Neuronal stem cell (in vitro differentiated cells): ENCODE data around the gene STT3B.

Experiments
- DNase-seq: peaks from one replicate; pipeline ENCODE4 v3.0.0-alpha.2; 2013; ENCODE audit warnings: low spot score
- H2AFZ ChIP-seq: one replicate; pipeline ENCODE4 v1.6.1; 2013; ENCODE audit warnings: mild to moderate bottlenecking, low read length, inconsistent platforms
- H2AK5ac ChIP-seq: 2 replicates; pipeline ENCODE4 v1.6.1; 2013; ENCODE audit warnings: low read depth, mild to moderate bottlenecking, inconsistent platforms, low read length, moderate library complexity, mixed read lengths
- H2BK120ac ChIP-seq: 2 replicates; pipeline ENCODE4 v1.6.1; 2013; ENCODE audit warnings: low read depth, mild to moderate bottlenecking, inconsistent platforms, low read length, moderate library complexity, mixed read lengths
- H2BK12ac ChIP-seq: one replicate; pipeline ENCODE4 v1.6.1; 2013; ENCODE audit warnings: low read length, inconsistent platforms
- H2BK15ac ChIP-seq: 2 replicates; pipeline ENCODE4 v1.6.1; 2013; ENCODE audit warnings: mild to moderate bottlenecking, low read length, inconsistent platforms, mixed read lengths
- H2BK5ac ChIP-seq: one replicate; pipeline ENCODE4 v1.6.1; 2013; ENCODE audit warnings: inconsistent platforms, mild to moderate bottlenecking, low read length, moderate library complexity
- H3K14ac ChIP-seq: one replicate; pipeline ENCODE4 v1.6.1; 2013; ENCODE audit warnings: low read length, inconsistent platforms
- H3K18ac ChIP-seq: 2 replicates; pipeline ENCODE4 v1.6.1; 2013; ENCODE audit warnings: low read length, inconsistent platforms
- H3K23ac ChIP-seq: 2 replicates; pipeline ENCODE4 v1.6.1; 2013; ENCODE audit warnings: low read depth, mild to moderate bottlenecking, mixed read lengths, low read length, inconsistent platforms; ENCODE audit not compliant: poor library complexity
- H3K27ac ChIP-seq: replicated peaks from 3 replicates; pipeline ENCODE4 v1.5.1; 2013; ENCODE audit warnings: low read length, inconsistent platforms
- H3K27me3 ChIP-seq, 3 experiments: 2 replicates each; pipeline ENCODE4 v1.6.1; 2013; ENCODE audit warnings: low read length in 3 of 3, mild to moderate bottlenecking in 2 of 3, inconsistent platforms in 1 of 3, low read depth in 1 of 3, mixed read lengths in 1 of 3, moderate library complexity in 1 of 3; ENCODE audit not compliant: control insufficient read depth in 3 of 3, insufficient read depth in 3 of 3
- H3K36me3 ChIP-seq, 2 donors: replicated peaks in 1 of 2; 2 replicates each; pipeline ENCODE4 v1.6.1; 2013; ENCODE audit warnings: low read length in 2 of 2; ENCODE audit not compliant: control insufficient read depth in 2 of 2, insufficient read depth in 2 of 2
- H3K4ac ChIP-seq: 2 replicates; pipeline ENCODE4 v1.6.1; 2013; ENCODE audit warnings: inconsistent platforms, mild to moderate bottlenecking, low read length, moderate library complexity
- H3K4me1 ChIP-seq, 2 donors: 1 replicate in 1 of 2; 2 replicates in 1 of 2; pipeline ENCODE4 v1.6.1; 2013; ENCODE audit warnings: low read length in 2 of 2, low read depth in 1 of 2; ENCODE audit not compliant: control insufficient read depth in 2 of 2, insufficient read depth in 1 of 2
- H3K4me2 ChIP-seq: one replicate; pipeline ENCODE4 v1.6.1; 2013; ENCODE audit warnings: mild to moderate bottlenecking, low read length, inconsistent platforms; ENCODE audit not compliant: insufficient read depth, poor library complexity, severe bottlenecking
- H3K4me3 ChIP-seq, 2 donors: 2 replicates each; pipeline ENCODE4 v1.5.1; 2013; ENCODE audit warnings: low read length in 2 of 2, mild to moderate bottlenecking in 2 of 2, inconsistent platforms in 1 of 2, moderate library complexity in 1 of 2
- H3K79me1 ChIP-seq: one replicate; pipeline ENCODE4 v1.6.1; 2013; ENCODE audit warnings: low read depth, mild to moderate bottlenecking, inconsistent platforms, low read length, moderate library complexity
- H3K9ac ChIP-seq: one replicate; pipeline ENCODE4 v1.6.1; 2013; ENCODE audit warnings: mild to moderate bottlenecking, low read depth, low read length, inconsistent platforms; ENCODE audit not compliant: poor library complexity
- H3K9me3 ChIP-seq, 2 donors: replicated peaks in 1 of 2; 2 replicates each; pipeline versions ENCODE3 to v1.6.1; 2013; ENCODE audit warnings: low read length in 2 of 2, mild to moderate bottlenecking in 2 of 2, inconsistent platforms in 1 of 2, low read depth in 1 of 2, mixed read lengths in 1 of 2, moderate library complexity in 1 of 2; ENCODE audit not compliant: control insufficient read depth in 2 of 2, insufficient read depth in 1 of 2
- H4K8ac ChIP-seq: one replicate; pipeline ENCODE4 v1.6.1; 2013; ENCODE audit warnings: low read depth, mild to moderate bottlenecking, inconsistent platforms, low read length, moderate library complexity
- H4K91ac ChIP-seq: one replicate; pipeline ENCODE4 v1.6.1; 2013; ENCODE audit warnings: low read length, low read depth, mild to moderate bottlenecking, inconsistent platforms; ENCODE audit not compliant: poor library complexity
- WGBS, 2 donors: extraction: QIAGEN DNeasy Blood & Tissue Kit; methylation state at CpG; one replicate each; pipeline ENCODE4 v1.1.7; 2013; ENCODE audit warnings: missing lambda C conversion rate in 2 of 2, mixed read lengths in 1 of 2; ENCODE audit not compliant: insufficient read length in 2 of 2, insufficient replicate concordance in 1 of 2; ENCODE audit errors: extremely low coverage in 2 of 2; 5-methylcytosine and 5-hydroxymethylcytosine counted together

Gene STT3B

DNA sequence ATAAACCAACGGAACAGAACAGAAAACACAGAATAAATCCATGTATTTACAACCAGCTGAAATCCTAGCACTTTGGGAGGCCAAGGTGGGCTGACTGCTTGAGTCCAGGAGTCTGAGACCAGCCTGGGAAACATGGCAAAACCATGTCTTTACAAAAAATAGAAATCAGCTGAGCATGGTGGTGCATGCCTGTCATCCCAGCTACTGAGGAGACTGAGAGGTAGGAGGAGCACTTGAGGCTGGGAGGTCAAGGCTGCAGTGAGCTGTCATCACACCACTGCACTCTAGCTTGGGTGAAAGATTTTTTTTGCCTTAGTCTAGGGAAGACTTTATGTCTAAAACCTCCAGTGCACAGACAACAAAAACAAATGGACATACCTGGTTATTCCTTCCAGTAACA lies 120.7 kb downstream of the STT3B start:
- no peak overlapping the region for H2BK15ac ChIP-seq
- H2BK5ac ChIP-seq, result no peak overlapping the region
- no peaks in the 10 kb centered on the region for H3K4me1 ChIP-seq
- H3K4ac ChIP-seq, result no peak overlapping the region
- H3K27ac ChIP-seq, result no peak overlapping the region
- H2BK120ac ChIP-seq, result no peak overlapping the region
- H3K9me3 ChIP-seq, result peaks cover 10 to 28% of the 10 kb centered on the region in 2 donors
- no CpG with 5 or more reads among the region's 1 CpG for WGBS, 2 donors
- H2AFZ ChIP-seq, result no peak overlapping the region
- H3K9ac ChIP-seq, result no peak overlapping the region
- H3K4me3 ChIP-seq, result no peak overlapping the region
- H2AK5ac ChIP-seq, result no peak overlapping the region
- DNase-seq, result no peak
- H4K91ac ChIP-seq, result no peak overlapping the region
- H3K23ac ChIP-seq, result no peak overlapping the region
- no peaks in the 10 kb centered on the region for H3K79me1 ChIP-seq
- no peaks in the 10 kb centered on the region for H3K27me3 ChIP-seq
- H3K4me2 ChIP-seq, result no peak overlapping the region
- H3K18ac ChIP-seq, result no peak overlapping the region
- H2BK12ac ChIP-seq, result no peak overlapping the region
- no peak overlapping the region for H4K8ac ChIP-seq
- peaks cover 0 to 2% of the 10 kb centered on the region in 2 donors for H3K36me3 ChIP-seq
- no peak overlapping the region for H3K14ac ChIP-seq

GRCh38 chr3:31654998-31655397 lies 122.3 kb downstream of the STT3B start:
- Histone ChIP-seq H2BK15ac (no peak overlapping the region), H3K18ac (no peak overlapping the region), H3K79me1 (no peaks in the 10 kb centered on the region), H3K27ac (no peak overlapping the region), H3K9me3 (peaks cover 5 to 13% of the 10 kb centered on the region in 2 donors), H3K4ac (no peak overlapping the region), H2AFZ (no peak overlapping the region), H3K4me2 (no peak overlapping the region), H4K8ac (no peak overlapping the region), H2AK5ac (no peak overlapping the region), H3K27me3 (no peaks in the 10 kb centered on the region), H2BK5ac (no peak overlapping the region), H3K4me3 (no peak overlapping the region), H3K4me1 (no peaks in the 10 kb centered on the region), H3K23ac (no peak overlapping the region), H3K14ac (no peak overlapping the region), H2BK12ac (no peak overlapping the region), H3K9ac (no peak overlapping the region), H3K36me3 (no peaks in the 10 kb centered on the region), H2BK120ac (no peak overlapping the region), H4K91ac (no peak overlapping the region)
- DNase-seq, result no peak

DNA sequence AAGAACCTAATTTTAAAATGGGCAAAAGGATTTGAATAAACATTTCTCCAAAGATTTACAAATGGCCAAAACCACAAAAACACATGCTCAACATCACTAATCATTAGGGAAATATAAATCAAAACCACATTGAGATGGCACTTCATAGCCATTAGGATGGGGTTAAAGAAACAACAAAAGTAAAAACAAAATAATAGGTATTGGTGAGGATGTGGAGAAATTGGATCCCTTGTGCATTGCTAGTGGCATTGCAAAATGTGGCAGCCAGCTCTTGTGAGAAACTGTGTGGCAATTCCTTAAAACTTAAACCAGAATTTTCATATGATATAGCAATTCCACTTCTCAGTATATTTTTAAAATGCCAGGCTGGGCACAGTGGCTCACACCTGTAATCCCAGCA lies 126.5 kb downstream of the STT3B start:
- Histone ChIP-seq H2AK5ac (no peak overlapping the region), H3K4me3 (no peak overlapping the region), H2BK120ac (no peak overlapping the region), H3K36me3 (no peaks in the 10 kb centered on the region), H2BK12ac (no peak overlapping the region), H3K18ac (no peak overlapping the region), H4K91ac (no peak overlapping the region), H3K27ac (no peak overlapping the region), H3K9ac (no peak overlapping the region), H2AFZ (no peak overlapping the region), H3K4me2 (no peak overlapping the region), H3K23ac (no peak overlapping the region), H2BK5ac (no peak overlapping the region), H3K79me1 (no peaks in the 10 kb centered on the region), H3K4ac (no peak overlapping the region), H3K4me1 (peaks cover 3% of the 10 kb centered on the region in 2 donors), H3K27me3 (no peaks in the 10 kb centered on the region), H3K9me3 (peaks cover 0 to 2% of the 10 kb centered on the region in 2 donors), H2BK15ac (no peak overlapping the region), H4K8ac (no peak overlapping the region), H3K14ac (no peak overlapping the region)
- DNase-seq, result no peak

DNA sequence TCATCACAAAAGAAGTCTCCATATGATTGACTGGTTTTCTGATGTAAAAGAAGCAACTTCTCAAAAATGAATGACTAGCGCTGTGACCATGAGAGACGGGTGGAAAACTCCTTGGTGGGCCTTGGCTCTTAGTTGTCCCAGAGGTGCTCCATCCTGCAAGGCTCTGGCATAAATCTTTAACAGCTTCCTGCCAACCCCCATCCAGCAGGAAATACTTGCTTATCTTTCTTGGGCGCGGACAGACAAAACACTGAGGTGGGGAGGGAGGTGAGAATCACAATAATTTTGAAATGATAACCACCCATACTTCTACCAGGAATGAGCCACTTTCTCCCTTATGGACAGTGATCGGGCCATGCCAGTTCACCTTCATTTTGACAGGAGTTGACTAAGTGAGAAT lies 128.6 kb downstream of the STT3B start:
- Histone ChIP-seq H3K9ac (no peak overlapping the region), H3K14ac (no peak overlapping the region), H2BK15ac (no peak overlapping the region)

More for the DNA sequence above, 128.6 kb downstream of the STT3B start:
- Histone ChIP-seq H2BK120ac (no peak overlapping the region), H3K4me3 (no peak overlapping the region), H3K23ac (no peak overlapping the region), H4K8ac (no peak overlapping the region), H2AK5ac (no peak overlapping the region), H3K4ac (no peak overlapping the region), H3K18ac (no peak overlapping the region), H3K4me1 (peaks cover 3% of the 10 kb centered on the region in 2 donors), H3K36me3 (no peaks in the 10 kb centered on the region), H2BK5ac (no peak overlapping the region), H4K91ac (no peak overlapping the region), H3K4me2 (no peak overlapping the region), H2AFZ (no peak overlapping the region), H3K27me3 (no peaks in the 10 kb centered on the region), H3K27ac (no peak overlapping the region), H3K9me3 (peaks cover 0 to 2% of the 10 kb centered on the region in 2 donors), H2BK12ac (no peak overlapping the region), H3K79me1 (no peaks in the 10 kb centered on the region)
- no peak for DNase-seq
- no CpG with 5 or more reads among the region's 5 CpGs for WGBS, 2 donors
